GM19324 (cell line): ENCODE measurements around the gene PXMP2.

Experiments
- ATAC-seq: cut with Tn5 transposase; IDR thresholded peaks from one replicate; pipeline ENCODE4 v1.9.1; 2021; ENCODE audit warnings: mild to moderate bottlenecking, moderate library complexity; ENCODE audit not compliant: unreplicated experiment, low FRiP score

Gene PXMP2

DNA sequence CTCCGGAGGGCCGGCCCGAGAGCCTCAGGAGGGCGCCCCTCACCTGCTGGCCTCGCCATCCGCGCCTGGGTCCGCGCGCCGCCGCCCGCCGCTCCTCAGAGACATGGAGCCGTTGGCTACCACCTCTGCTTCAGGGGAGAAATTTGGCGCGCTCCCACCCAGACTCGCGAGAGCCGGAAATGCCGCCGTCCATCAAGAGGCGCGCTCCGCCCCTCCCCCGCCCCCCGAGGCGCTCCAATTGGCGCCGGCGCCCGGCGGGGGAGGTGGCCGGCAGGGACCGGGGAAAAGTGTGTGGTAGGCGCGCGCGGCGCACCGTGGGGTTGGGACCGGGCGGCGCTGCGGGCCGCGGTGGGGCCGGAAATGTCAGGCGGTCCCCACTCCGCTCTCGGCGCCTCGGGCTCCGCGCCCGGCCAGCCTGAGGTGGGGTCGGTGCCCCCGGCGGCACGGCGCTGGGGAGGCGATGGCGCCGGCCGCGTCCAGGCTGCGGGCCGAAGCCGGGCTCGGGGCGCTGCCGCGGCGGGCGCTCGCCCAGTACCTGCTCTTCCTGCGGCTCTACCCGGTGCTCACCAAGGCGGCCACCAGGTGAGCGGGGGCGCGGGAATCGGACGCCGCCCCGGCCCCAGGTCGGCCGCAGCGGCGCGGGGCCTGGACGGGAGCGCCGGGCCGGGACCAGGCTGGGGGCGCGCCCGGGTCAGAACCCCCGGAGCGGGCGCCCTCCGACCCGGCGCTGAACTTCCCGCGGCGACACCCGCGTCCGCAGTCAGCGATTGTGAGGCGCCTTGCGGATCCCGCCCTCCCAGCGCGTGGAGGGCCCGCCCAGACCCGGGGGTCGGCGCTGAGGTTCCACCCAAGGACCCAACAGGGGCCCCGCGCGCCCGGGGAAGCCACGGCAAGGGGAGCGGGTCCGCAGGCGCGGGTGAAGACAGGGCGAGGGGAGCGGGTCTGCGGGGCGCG is at the start of gene PXMP2, which contains the start of gene POLE:
Gene PXMP2 (plus strand): TSS at position 377 of the 954 bp plus-strand sequence. CDS start 84 bp downstream, at position 461.
Gene POLE (minus strand): TSS at position 132 of the 954 bp plus-strand sequence. CDS start 27 bp downstream, at position 105.
- peak; percentile 97 for ATAC-seq

DNA sequence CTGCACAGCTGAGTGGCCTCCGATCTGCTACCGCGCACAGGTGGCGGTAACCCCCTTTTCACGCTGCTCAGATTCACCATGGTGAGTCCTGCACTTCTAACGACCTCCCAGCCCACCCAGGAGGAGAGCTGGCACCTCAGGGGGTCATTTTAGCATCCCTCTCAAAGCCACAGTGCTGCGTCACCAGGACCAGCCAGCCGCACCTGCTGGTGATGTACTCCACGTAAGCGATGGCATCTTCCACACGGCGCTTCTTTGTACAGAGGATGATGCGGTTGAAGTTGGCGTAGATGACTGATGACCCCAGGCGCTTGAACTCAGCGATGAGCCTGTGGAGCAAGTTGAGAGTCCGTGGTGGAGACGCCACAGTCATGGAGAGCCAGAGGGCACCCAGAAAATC is 49.6 kb upstream of the PXMP2 start:
- ATAC-seq = no peak

DNA sequence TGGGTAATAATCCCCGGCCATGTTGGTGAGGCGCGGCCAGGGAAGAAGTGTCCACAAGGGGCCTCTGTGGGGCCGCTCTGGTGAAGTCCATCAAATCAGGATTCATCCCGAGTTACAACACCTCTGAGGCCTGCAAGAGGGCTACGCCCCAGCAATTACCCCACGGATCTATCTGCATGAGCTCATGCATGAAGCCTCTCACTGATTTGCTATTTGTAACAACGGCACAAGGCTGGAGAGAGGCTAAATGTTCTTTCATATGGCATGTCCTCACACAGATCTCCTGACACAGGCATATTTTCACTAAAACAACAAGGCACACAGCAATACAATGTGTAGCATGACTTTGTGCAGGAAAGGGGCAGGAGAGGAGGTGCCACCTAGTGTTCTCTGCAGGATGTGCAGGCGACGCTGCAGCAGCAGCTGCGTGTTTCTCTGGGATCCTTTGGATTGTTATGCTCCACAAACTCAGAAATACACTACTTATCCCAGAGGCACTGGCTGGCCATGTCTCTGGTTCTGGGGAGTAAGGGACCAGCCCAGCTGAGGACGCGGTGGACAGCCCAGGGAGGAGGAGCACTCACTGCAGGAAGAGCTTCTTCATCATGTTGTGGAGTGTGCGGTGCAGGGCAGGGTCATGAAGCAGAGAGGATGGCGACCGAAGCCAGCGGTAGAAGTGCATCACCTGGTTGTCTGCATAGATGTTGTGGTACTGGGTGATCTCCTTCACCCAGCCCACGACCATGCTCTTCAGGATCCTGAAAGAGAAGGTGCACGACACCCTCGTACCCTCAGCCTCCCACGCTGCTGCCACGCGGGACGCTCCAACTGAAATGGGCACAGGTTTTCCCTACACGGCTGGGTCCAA is 48.6 kb upstream of the PXMP2 start:
- no peak for ATAC-seq

DNA sequence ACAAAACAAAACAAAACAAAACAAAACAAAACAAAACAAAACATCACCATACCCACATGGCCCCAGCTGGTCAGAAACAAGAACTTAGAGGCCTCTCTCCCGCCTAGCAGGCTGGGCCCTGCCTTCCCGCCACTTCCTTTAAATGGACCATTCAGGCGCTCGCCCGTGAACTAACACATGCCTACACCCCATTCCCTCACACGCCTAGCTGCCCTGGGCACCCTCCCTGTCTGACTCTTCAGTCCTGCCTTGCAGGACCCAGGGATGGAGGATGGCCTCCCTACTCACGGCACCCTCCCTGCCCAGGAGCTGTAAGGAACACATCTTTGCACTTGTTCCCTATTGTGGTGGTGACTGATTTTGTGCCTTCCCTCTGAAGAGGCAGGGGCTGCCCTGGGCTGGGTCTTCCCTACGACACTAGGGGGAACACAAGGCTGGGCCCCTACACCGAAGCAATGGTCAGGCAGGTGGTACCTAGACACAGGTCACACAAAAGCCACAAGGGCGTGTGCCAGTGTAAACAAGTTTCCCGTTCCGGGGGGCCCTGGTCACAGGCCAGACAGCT is 47.3 kb upstream of the PXMP2 start:
- no peak for ATAC-seq

DNA sequence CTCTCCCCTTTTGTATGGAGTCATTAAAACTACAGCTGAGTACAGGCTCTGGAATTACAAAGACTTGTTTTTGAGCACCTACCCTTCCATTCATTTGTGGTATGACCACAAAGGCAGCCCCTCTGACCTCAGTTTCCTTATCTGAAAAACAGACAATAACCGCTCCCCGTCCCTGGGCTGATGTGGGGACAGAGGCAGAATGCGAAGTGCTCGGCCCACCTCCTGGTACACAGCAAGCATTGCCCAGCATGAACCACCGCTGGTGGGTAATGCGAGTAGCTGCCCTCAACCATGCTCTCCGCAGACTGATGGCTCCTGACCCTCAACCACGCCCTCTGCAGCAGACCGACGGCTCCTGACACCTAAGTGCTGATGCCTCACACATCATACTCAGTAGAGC is 46.5 kb upstream of the PXMP2 start:
- ATAC-seq = no peak

DNA sequence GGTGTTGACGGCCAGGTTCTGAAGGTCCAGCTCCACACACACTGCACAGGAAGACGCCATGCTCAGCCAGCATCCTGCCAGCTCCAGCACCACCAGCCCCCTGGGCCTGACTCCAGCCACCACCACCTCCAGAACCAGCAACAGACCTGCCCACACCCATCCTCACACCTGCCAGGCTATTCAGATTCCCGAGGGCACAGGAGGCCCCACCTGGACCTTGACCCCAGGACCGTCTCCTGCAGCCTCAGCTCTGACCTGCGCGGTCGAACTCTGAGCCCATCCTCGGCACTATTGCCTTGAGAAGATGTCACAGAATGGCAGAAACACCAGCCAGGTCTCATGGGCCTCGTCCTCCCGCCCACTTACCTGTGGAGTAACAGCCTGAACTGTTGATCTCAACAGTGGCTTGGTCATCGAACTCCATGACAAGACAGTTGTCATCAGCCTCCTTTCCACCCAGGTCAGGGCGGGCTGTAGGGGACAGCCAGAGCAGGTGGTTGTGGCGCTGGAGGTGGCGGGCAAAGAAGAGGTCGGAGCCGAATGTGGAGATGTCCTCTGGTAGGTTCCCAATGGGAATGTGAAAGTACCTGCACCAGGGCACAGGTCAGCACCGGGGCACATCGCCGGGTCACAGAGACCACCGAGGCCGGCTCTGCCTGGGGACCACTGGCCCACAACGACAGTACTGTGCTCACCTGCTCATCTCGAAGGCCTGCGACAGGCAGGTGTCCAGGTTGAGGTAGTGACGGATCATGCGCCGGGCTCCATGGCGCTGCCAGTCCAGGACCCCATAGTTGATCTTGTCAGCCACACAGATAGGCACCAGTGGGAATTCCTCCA is 45.4 kb upstream of the PXMP2 start:
- no peak for ATAC-seq

DNA sequence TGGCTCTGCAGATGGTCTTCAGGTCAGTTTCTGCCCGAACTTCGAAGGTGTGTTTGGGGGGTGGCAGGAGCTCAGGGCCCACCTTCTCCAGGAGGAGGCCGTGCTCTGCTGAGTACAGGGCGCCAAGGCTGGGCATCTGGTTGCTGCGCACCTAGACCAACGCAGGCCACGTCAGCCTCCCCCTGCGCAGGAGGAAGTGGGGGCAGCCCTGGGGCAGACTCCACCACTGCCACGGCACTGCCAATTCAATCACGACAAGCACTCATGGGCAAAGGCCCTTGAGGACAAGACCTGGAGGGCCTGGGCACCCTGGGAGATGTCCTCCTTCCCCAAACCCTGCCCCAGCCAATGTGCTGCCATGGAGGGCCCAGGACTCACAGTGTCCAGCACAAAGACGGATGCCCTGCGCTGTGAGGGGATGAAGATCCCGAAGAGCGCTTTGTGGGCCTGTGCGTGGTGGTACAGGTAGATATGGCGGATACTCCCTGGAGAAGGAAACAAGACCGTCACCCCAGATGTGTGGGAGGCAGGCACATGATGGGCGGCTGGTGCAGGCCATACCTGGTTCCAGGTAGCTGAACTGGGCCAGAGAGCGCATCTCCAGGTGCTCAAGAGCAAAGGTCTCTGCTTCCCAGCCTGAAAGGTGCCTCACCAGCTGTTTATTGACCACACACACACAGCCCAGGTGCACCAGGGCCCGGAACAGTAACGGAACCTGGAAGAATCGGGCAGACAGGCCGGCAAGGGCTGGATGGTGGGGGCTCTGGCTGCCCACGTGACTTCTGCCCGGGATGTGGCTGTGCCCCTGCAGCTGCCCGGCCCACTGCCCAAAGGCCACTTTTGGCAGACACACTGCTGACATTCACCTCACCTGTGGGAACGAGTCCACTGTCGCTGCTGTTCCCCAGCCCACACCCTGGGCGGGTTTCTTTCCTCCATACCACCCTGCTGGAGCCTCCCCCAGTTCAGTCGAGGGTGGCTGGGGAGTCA is 44.2 kb upstream of the PXMP2 start:
- no peak for ATAC-seq

DNA sequence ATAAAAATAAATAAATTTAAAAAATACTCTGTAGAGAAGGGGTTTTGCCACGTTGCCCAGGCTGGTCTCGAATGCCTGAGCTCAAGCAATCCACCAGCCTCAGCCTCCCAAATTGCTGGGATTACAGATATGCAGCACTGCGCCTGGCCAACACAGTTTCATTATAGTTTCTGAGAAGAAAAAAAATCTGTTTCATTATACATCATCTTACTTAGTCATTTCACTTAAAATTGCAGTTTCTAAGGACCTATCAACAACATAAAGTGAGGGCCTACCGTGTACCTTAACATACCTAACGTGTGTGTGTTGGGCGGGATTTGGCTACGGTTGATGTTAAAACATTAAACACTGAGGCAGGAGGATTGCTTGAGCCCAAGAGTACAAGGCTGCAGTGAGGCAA is 40.5 kb upstream of the PXMP2 start:
- ATAC-seq = no peak

DNA sequence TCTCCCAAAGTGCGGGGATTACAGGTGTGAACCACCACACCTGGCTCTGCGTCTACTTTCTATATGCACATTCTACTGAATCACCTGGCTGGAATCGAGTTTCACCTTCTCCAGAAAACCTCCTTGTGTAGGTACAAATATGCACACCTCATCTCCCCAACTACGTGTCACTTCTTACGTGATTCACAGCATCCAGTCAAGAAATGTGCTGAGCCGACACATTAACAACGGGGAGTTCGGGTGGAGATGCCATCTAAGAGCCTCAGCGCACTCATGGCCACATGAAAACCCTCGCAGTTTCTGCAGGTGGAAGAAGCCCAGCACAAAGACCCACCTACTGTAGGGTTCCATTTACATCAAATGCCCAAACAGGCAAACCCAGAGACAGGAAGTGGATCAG is 39.5 kb upstream of the PXMP2 start:
- no peak for ATAC-seq

DNA sequence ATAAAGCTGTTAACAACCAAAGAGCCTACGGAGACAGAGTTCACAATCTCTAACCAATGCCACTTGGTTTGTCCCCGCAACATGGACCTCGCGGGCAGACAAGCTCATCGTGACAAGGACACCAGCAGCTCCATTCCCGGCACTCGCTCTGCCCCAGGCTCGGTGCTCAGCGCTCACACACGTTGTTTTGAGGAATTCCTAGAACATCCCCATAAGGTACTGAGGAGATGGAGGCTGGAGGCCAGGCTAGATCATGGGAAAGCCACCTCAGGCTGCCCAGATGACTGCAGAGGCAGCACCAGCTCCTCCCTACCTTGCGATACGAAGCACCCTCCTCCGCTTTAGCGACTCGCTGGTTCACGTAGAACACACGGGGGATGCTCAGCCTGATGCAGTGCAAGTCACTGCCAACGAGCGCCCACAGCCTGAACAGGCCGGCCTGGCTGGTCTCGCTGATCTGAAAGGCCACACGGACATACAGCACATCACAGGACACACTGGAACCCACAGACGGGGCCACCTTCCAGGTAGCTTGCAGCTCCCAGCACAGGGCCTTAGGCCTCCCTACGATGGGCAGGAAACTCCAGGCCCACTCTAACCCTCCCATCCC is 38.7 kb upstream of the PXMP2 start:
- no peak for ATAC-seq

DNA sequence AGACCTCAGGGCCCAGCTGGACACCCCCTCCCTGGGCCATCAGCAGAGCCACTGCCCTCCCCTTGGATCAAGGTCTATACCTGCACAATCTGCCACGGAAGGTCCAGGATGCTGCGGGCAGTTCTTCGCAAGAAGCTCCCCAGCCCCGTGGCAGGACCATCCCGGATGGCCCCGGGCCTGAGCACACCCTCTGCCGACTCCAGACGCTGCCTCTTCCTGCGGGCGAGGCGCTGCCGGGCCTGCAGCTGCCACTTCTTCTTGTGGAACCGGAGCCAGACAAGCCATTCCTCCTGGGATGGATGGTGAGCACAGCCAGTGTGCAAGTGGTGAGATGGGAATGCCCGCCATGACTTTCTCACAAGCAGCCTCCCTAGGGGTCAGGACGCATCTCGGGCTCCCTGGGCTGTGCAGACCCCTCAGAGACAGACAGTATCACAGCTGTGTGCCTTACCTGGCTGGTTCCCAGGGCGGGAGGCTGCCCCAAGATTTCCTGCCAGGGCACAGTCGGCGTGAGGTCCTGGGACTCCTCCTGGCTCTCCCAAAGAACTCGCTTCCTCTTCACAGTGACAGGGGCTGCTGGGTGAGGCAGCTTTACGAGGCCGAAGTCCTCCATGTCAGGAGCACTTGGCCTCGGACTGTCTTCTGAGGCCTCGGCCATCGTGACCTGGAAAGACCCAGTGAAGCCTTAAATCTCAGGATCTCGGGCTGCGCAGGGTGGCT is 38.0 kb upstream of the PXMP2 start:
- no peak for ATAC-seq

DNA sequence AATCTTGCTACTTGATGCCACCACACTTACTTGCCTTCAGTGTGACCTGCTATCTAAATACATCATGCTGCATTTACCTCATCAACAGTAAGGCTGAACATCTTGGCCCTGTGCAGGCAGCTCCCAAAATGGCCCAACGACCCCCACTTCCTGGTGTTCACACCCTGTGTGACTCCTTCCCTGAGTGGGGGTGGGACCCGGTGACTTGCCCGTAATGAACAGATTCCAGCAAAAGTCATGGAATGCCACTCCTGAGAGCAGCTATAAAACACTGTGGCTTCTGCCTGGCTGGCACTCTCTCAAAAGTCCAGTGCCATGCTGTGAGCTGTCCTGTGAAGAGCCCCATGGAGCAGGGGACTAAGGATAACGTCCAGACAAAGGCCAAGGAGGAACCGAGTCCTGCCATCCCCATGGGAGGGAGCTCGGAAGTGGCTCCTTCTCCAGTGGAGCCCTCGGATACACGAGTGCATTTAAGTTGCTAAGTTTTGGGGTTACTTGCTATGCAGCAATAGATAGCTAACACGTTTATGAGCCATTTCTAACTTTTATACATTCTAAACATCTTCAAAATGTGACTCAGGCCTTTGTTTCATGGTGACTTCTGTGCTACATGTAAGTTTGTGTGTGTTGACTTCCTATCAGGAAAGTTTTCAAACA is 35.8 kb upstream of the PXMP2 start:
- no peak for ATAC-seq

DNA sequence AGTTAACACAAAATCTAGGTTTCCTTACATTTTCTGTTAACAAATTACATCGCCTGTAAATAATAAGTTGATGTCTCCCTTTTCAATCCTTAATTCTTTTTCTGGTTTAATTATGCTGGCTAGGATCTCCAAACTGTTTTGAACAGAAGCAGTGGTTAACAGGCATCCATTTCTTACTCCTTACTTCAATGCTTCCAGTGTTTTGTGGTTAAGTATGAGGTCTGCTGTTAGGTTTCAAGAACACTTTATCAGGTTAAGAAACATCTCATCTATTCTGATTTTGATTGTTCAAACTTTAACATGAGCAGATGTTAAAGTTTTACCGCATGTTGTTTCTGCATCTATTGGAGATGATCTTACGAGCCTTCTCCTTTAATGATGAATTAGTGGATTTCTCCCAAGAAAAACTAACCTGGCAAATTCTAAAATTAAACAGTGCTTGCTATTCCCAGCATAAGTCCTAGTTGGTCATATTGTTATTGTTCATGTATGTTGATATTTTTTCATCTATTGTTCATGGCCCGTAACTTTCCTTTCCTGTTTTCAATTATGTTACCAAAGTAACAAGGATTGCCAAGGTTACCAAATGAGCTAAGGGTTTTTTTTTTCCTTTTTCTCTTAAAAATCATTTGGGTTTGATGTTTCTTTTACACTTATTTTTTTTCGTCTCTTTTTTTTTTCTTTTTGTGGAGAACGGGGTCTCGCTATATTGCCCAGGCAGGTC is 33.7 kb upstream of the PXMP2 start:
- ATAC-seq = no peak

DNA sequence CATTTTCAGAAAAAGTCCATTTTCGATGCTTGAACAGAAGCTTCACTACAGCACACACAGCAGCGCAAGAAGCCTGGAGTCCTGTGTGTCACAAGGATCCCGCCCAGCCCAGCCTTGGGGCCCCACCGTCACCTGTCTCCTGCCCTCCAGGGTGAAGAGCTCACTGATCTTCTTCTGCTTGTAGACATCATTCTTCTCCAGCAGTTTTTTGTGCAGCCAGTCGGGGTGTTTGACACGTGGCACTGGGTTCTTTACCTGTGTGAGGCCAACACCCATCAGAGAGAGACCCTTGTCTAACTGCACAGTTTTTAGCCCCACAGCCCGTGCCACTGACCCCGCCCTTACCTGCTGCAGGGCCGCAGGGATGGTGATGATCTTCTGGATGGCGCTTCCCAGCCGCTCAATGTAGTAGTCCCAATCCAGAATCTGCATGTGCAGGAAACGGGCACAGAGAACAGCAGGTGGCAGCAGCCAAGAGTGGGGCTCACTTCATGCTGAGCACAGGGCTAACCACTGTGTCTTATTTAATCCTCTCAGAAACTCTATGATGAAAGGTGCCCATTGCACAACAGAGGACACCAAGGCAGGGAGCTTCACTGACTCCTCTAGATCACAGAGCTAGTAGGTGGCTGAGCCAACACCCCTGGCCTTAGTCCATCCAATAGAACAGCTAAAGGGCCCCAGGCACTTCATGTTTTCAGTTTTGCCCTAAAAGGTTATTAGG is 30.2 kb upstream of the PXMP2 start:
- no peak for ATAC-seq

DNA sequence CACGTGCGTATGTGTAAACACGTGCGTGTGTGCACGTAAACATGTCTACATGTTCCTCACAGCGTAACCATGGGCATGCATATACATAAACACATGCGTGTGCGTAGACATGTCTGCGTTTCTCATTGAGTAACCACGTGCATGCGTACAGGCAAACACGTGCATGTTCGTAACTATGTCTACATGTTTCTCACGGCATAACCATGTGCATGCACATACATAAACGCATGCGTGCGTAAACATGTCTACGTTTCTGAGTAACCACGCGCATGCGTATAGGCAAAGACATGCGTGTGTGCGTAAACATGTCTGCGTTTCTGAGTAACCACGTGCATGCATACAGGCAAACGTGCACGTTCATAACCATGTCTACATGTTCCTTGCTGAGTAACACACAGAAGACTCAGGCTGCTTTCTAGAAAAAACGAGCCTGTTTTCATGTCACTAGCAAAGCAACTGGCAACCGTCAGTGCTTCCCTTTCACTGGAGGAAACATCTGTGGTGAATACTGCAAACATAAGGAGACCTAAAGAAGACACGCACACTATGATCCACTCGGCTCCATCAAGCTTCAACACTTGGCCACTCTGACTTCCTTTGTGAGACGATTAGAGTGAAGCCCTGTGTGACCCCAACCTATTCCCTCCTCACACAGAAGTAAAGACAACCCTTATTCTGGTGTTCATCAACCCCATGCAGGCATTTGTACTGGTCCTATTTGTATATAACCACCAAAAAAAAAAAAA is 29.1 kb upstream of the PXMP2 start:
- ATAC-seq = no peak
